Measurements from ENCODE around the gene SPNS1.
"Not testable (repeated sequence)": the region's sequence is repeated elsewhere in the genome, so short reads cannot be mapped to it uniquely, and the experiment has no call there.

The SPNS1 gene

GRCh38 chr16:28958216-28958615, 16.4 kb upstream of the SPNS1 start:
- no peak for DNase-seq (ENCODE audit: low spot score)

- DNase-seq (ENCODE audit: low spot score): no peak
These were observed 15.7 kb upstream of the SPNS1 start for GRCh38 chr16:28958836-28959235.

GRCh38 chr16:28964072-28964471, 10.5 kb upstream of the SPNS1 start:
- DNase-seq (ENCODE audit: low spot score): no peak

- no peak for DNase-seq (ENCODE audit: low spot score)
These were observed 10.1 kb upstream of the SPNS1 start for GRCh38 chr16:28964496-28964895.

- DNase-seq (ENCODE audit: low spot score): no peak
These were observed 7.4 kb upstream of the SPNS1 start for GRCh38 chr16:28967156-28967555.

- not testable (repeated sequence) for DNase-seq (ENCODE audit: low spot score)
These were observed 4.9 kb upstream of the SPNS1 start for GRCh38 chr16:28969696-28970095.

- peak; percentile 74 for DNase-seq (ENCODE audit: low spot score)
These were observed 556 bp upstream of the SPNS1 start for GRCh38 chr16:28974007-28974436.

- DNase-seq (ENCODE audit: low spot score): no peak
These were observed 601 bp downstream of the SPNS1 start for GRCh38 chr16:28975158-28975599.

- no peak for DNase-seq (ENCODE audit: low spot score)
These were observed 3.4 kb downstream of the SPNS1 start for GRCh38 chr16:28977703-28978662.

GRCh38 chr16:28980330-28980729, 5.8 kb downstream of the SPNS1 start:
- DNase-seq (ENCODE audit: low spot score): not testable (repeated sequence)

GRCh38 chr16:28980929-28981328, 6.4 kb downstream of the SPNS1 start:
- no peak for DNase-seq (ENCODE audit: low spot score)

- DNase-seq (ENCODE audit: low spot score): no peak
These were observed 6.9 kb downstream of the SPNS1 start for GRCh38 chr16:28981517-28981916.

GRCh38 chr16:28982418-28982817, 7.8 kb downstream of the SPNS1 start:
- no peak for DNase-seq (ENCODE audit: low spot score)

- DNase-seq (ENCODE audit: low spot score): no peak
These were observed 8.4 kb downstream of the SPNS1 start for GRCh38 chr16:28982949-28983348.

GRCh38 chr16:28983644-28984043, 9.1 kb downstream of the SPNS1 start:
- DNase-seq (ENCODE audit: low spot score): no peak

- no peak for DNase-seq (ENCODE audit: low spot score)
These were observed 9.5 kb downstream of the SPNS1 start for GRCh38 chr16:28984091-28984490.

- no peak for DNase-seq (ENCODE audit: low spot score)
These were observed 10.1 kb downstream of the SPNS1 start, which contains the start of gene LAT for GRCh38 chr16:28984619-28985135. LAT (plus strand) TSS chr16:28985052; CDS start chr16:28985418, 366 bp downstream.

GRCh38 chr16:28985211-28986041, 10.8 kb downstream of the SPNS1 start:
- DNase-seq (ENCODE audit: low spot score): no peak

- no peak for DNase-seq (ENCODE audit: low spot score)
These were observed 11.5 kb downstream of the SPNS1 start for GRCh38 chr16:28986046-28986445.

GRCh38 chr16:28986492-28986891, 11.9 kb downstream of the SPNS1 start:
- DNase-seq (ENCODE audit: low spot score): no peak

GRCh38 chr16:28987170-28987853, 12.7 kb downstream of the SPNS1 start:
- DNase-seq (ENCODE audit: low spot score): no peak

- no peak for DNase-seq (ENCODE audit: low spot score)
These were observed 14.8 kb downstream of the SPNS1 start for GRCh38 chr16:28989363-28989762.

Data from pons (tissue), 1 donor.